Measurements from ENCODE around the gene ZNRF2. TPM values are rescaled to one million over a fixed set of nuclear protein-coding genes. Genes with fewer than 3 reads are reported as not detected.

ZNRF2 gene
- polyA plus RNA-seq, 12 donors: 9.0 to 14.8 (median 11.4) TPM; not detected in 1

DNA sequence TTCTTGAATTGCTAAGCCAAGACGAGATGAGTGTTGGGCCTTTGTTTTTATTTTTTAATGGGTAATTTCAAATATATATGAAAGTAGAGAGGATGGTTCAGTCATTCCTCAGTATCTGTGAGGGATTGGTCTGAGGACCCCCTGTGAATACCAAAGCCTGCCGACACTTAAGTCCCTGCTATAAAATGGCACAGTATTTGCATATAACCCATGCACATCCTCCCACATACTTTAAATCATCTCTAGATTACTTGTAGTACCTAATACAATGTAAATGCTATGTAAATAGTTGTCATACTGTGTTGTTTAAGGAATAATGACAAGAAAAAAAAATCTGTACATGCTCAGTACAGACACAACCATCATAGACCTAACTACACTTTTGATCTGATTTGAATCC is 120.8 kb downstream of the ZNRF2 start:
- DNase-seq: no peak

DNA sequence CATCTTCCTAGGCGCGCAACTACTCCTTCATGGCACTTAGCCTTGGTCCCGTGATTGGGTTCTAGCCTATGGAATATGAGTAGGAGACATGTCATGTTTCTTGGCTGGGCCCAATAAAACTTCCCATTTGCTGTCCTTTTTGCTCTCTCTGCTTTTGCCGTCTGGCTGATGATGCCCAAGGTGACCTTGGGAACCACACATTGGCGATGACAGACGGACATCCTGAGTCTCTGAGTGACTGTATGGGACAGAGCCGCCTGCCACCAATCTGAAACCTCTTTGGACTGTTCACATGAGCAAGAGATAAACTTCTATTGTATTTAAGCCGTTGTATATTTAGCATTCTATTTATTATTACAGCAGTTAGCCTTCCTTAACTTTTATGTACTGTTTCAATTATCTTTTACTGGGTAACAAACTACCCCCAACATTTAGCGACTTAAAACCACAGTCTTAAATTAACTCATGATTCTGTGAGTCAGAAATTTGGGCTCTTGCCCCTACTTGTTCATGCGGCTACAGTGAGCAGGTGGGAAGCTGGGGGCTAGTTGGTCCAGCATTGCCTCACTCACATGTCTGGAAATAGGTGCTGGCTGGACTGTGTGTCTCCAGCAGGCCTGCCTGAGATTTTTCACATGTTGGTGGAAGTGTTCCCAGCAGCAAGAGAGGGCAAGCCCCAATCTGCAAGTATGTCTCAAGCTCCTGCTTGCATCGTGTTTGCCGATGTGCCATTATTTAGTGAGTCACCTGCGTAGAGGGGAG is 122.4 kb downstream of the ZNRF2 start:
- DNase-seq: no peak

DNA sequence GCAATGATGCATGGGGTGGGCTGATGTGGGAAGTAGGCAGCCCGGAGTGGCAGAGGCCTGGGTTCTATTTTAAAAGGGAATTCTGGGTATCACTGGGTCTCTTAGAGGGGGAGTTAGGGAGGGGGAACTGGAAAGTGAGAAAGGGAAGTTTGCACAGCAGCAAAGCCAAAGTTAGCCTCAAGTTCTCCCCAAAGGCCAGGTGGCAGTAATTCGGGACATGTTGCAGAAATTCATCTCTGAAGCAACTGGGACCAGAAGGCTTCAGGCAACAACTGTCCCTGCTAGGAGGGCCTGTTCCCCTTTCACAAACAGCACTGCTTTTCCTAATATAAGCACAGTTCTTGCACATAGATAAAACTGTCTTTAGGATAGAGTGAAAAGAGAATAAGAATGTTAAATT is 126.8 kb downstream of the ZNRF2 start:
- DNase-seq: no peak

DNA sequence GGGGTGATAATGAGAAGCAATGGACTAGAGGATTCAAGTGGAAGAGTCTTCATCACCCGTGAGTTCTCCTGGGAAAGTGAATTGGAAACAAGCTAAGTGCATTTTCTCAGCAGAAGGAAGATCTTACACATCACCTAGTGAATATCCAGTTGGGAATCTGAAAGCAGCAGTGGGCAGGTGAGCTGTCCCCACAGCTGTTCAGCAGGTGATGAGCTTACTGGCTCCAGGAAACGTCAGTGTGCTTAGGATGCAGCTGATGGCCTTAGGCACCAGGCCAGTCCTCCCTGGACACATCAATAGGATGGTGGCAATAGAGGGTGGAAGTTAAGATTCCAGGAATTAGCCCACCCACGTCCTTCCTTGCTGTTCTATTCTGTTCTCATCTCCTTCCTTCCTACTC is 127.5 kb downstream of the ZNRF2 start:
- DNase-seq: no peak

DNA sequence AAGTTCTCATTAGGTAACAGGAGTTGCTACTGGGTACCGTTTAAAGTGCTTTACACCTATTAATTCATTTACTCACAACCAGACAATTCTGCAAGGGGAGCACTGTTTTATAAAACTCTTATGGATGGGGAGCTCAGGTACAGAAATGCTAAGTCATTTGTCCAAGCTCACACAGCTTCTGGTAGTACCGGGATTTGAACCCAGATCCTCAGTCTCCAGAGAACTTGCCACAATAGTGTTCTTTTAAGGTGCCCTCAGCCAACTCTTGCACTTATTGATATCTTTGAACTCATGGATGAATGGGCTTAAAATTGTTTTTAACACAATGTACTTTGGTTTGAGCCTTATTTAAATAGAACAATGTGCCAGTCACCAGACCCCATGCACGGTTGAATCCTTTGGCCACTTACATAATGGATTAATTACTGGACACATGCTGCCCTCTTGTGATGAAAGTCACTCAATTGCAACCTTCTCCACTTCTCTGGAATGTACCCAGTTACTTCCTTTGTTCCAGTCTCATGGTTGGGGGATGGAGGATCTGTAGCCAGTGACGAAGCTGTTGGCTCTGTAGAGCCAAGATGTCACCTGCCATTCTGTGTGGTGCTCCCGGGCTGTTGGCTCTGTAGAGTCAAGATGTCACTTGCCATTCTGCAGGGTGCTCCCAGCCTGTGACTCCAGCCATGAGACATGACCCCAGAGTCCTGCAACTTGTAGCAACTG is 128.5 kb downstream of the ZNRF2 start:
- DNase-seq: peak; percentile 43

DNA sequence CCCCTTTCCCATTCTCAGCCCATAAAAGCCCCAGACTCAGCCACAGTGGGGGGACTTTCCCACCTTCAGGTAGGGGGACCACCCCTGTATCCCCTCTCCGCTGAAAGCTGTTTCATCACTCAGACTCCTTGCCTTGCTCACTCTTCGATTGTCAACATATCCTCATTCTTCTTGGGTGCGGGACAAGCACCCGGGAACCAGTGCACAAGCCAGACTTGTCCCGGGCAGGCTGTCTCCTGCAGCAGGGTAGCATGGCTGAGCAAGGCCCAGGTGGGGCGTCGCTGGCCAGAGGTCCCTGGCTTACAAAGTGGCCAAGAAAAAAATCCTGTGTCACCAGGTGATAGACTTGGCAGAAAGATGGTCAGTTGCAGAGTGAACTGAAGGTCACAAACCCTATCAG is 129.5 kb downstream of the ZNRF2 start:
- no peak for DNase-seq

Other genes with a start within 250 kb of the ZNRF2 start
- gene MTURN, start 149.6 kb upstream of the ZNRF2 start, polyA plus RNA-seq (ENCODE audit: insufficient read length in 12 of 12): 100 to 1,000 TPM in 4 of 12 donors, 10 to 100 TPM in 8; 53.0 to 134 (median 91.6) TPM
- gene NOD1, start 194.2 kb downstream of the ZNRF2 start, polyA plus RNA-seq (ENCODE audit: insufficient read length in 12 of 12): 10 to 100 TPM in 10 of 12 donors, 1 to 10 TPM in 1, not detected in 1; 9.6 to 20.8 (median 15.7) TPM
- gene GGCT, start 220.2 kb downstream of the ZNRF2 start, polyA plus RNA-seq (ENCODE audit: insufficient read length in 12 of 12): 10 to 100 TPM in 11 of 12 donors, not detected in 1; 29.2 to 50.2 (median 40.7) TPM